GM19468 (cell line): ENCODE results near the gene NID1.

Experiments
- ATAC-seq: cut with Tn5 transposase; IDR thresholded peaks from one replicate; pipeline ENCODE4 v1.9.1; 2021; ENCODE audit warnings: mild to moderate bottlenecking, moderate library complexity, moderate number of reproducible peaks; ENCODE audit not compliant: unreplicated experiment; ENCODE audit errors: extremely low read depth

NID1 gene

GRCh38 chr1:236069796-236070195 is 4.9 kb upstream of the NID1 start:
- ATAC-seq = no peak

- ATAC-seq = no peak
Observed at GRCh38 chr1:236067854-236068454, 3.1 kb upstream of the NID1 start.

- peak; percentile 48 for ATAC-seq
Observed at GRCh38 chr1:236066828-236067386, 2.0 kb upstream of the NID1 start.

- ATAC-seq = no peak
Observed at GRCh38 chr1:236066054-236066453, 1.2 kb upstream of the NID1 start.

- no peak for ATAC-seq
Observed at GRCh38 chr1:236065509-236066005, 667 bp upstream of the NID1 start.

- no peak for ATAC-seq
Observed at GRCh38 chr1:236063919-236064673, 794 bp downstream of the NID1 start.

- no peak for ATAC-seq
Observed at GRCh38 chr1:236063551-236063918, 1.4 kb downstream of the NID1 start.

- no peak for ATAC-seq
Observed at GRCh38 chr1:236060286-236060685, 4.6 kb downstream of the NID1 start.

GRCh38 chr1:236059011-236059410 is 5.9 kb downstream of the NID1 start:
- no peak for ATAC-seq

GRCh38 chr1:236058141-236058934 is 6.6 kb downstream of the NID1 start:
- ATAC-seq = peak; percentile 59

GRCh38 chr1:236057546-236057945 is 7.3 kb downstream of the NID1 start:
- no peak for ATAC-seq

GRCh38 chr1:236052232-236052993 is 12.5 kb downstream of the NID1 start:
- no peak for ATAC-seq

GRCh38 chr1:236051242-236051791 is 13.6 kb downstream of the NID1 start:
- no peak for ATAC-seq

GRCh38 chr1:236045771-236046170 is 19.1 kb downstream of the NID1 start:
- no peak for ATAC-seq

GRCh38 chr1:236044341-236044740 is 20.5 kb downstream of the NID1 start:
- ATAC-seq = no peak

- no peak for ATAC-seq
Observed at GRCh38 chr1:236041631-236042618, 23.0 kb downstream of the NID1 start.

- ATAC-seq = no peak
Observed at GRCh38 chr1:236039740-236040685, 24.9 kb downstream of the NID1 start.
